Measurements from ENCODE around the gene KCNIP1.

DNA sequence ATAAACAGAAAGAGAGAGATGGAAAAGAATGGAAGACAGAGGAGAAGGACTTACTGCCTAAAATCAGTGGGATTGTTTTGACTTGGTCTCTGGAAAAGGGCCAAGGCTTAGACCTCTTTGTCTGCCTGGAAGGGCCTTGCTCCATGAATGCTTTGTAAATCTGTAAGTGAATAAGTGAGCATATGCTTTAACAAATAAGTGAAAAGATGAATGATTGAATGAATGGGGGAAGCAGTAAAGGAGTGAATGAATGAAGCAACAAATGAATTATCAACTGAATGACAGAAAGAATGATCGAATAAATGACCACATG, 5.5 kb downstream of the KCNIP1 start:
- TF ChIP-seq, protein P1, sequence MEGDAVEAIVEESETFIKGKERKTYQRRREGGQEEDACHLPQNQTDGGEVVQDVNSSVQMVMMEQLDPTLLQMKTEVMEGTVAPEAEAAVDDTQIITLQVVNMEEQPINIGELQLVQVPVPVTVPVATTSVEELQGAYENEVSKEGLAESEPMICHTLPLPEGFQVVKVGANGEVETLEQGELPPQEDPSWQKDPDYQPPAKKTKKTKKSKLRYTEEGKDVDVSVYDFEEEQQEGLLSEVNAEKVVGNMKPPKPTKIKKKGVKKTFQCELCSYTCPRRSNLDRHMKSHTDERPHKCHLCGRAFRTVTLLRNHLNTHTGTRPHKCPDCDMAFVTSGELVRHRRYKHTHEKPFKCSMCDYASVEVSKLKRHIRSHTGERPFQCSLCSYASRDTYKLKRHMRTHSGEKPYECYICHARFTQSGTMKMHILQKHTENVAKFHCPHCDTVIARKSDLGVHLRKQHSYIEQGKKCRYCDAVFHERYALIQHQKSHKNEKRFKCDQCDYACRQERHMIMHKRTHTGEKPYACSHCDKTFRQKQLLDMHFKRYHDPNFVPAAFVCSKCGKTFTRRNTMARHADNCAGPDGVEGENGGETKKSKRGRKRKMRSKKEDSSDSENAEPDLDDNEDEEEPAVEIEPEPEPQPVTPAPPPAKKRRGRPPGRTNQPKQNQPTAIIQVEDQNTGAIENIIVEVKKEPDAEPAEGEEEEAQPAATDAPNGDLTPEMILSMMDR (IDR thresholded peaks at IDR 0.05), result no peak
- TF ChIP-seq POLR2A (IDR thresholded peaks at IDR 0.05), result no peak
